ENCODE measurements around the gene THBS1.

The THBS1 gene

GRCh38 chr15:39645138-39645975, 64.5 kb downstream of the THBS1 start:
- Histone ChIP-seq H3K27ac (ENCODE audit: low read length) (no peak overlapping the region), H3K9me3 (ENCODE audit: control insufficient read depth, low read depth, low read length) (no peaks in the 10 kb centered on the region), H3K27me3 (ENCODE audit: control insufficient read depth, insufficient read depth, low read length) (no peaks in the 10 kb centered on the region), H3K4me1 (ENCODE audit: control insufficient read depth, low read depth, low read length) (peaks cover 13% of the 10 kb centered on the region), H3K36me3 (ENCODE audit: control insufficient read depth, low read depth, low read length) (no peaks in the 10 kb centered on the region), H3K4me3 (ENCODE audit: low read length) (no peak overlapping the region), H3K9ac (ENCODE audit: low read length) (no peak overlapping the region)

GRCh38 chr15:39645976-39646257, 65.0 kb downstream of the THBS1 start:
- Histone ChIP-seq H3K4me1 (ENCODE audit: control insufficient read depth, low read depth, low read length) (peaks cover 13% of the 10 kb centered on the region), H3K9ac (ENCODE audit: low read length) (no peak overlapping the region), H3K36me3 (ENCODE audit: control insufficient read depth, low read depth, low read length) (no peaks in the 10 kb centered on the region), H3K27ac (ENCODE audit: low read length) (no peak overlapping the region), H3K9me3 (ENCODE audit: control insufficient read depth, low read depth, low read length) (no peaks in the 10 kb centered on the region), H3K27me3 (ENCODE audit: control insufficient read depth, insufficient read depth, low read length) (no peaks in the 10 kb centered on the region), H3K4me3 (ENCODE audit: low read length) (no peak overlapping the region)

- Histone ChIP-seq H3K36me3 (ENCODE audit: control insufficient read depth, low read depth, low read length) (no peaks in the 10 kb centered on the region), H3K4me1 (ENCODE audit: control insufficient read depth, low read depth, low read length) (peaks cover 13% of the 10 kb centered on the region), H3K9me3 (ENCODE audit: control insufficient read depth, low read depth, low read length) (no peaks in the 10 kb centered on the region), H3K27ac (ENCODE audit: low read length) (no peak overlapping the region), H3K4me3 (ENCODE audit: low read length) (no peak overlapping the region), H3K9ac (ENCODE audit: low read length) (no peak overlapping the region), H3K27me3 (ENCODE audit: control insufficient read depth, insufficient read depth, low read length) (no peaks in the 10 kb centered on the region)
Observed at GRCh38 chr15:39646425-39646824, 65.5 kb downstream of the THBS1 start.
